Iris pigment epithelial cell (primary cell): Measurements from ENCODE around the gene RGS6.

ENCODE experiments used
- DNase-seq: peaks from one replicate; pipeline ENCODE4 v3.0.0-alpha.2; 2011; ENCODE audit warnings: low read depth

The RGS6 gene

DNA sequence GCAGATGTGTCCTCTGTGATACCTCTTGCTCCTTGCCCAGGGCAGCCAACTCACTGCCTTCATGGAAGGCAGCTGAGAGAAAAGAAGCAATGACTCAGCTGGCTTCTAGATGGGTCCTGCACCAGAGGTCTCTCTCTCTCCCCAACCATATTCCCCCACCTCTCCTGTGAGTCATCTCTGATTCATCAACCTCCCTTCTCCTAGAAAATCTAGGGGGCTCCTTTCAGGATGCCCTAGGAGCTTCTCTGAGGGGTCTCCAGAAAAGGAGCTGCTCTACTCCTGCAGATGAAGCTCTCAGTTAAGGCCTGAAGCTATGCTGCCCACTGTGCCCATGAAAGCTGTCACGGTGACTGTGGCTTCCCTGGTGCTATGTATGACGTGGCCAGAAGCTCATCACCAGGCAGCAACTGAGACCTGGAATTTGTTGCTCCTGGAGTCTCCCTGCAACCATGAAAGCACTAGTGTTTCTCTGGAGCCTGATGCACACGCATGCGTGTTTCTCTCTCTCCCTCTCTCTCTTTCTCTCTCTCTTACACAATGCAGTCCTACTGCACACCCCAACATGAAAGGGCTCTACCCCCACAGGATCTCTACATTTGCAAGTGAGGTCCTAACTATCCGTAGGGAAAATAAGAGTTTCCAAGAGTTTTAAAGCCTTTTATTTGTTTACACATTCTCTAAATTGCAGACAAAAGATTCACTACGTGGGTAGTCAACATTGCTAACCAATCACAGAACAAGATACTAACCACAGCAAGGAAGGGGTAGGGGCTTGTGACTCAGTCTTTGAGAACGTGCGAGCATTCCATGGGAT is 676.4 kb downstream of the RGS6 start:
- DNase-seq, result peak; percentile 95

DNA sequence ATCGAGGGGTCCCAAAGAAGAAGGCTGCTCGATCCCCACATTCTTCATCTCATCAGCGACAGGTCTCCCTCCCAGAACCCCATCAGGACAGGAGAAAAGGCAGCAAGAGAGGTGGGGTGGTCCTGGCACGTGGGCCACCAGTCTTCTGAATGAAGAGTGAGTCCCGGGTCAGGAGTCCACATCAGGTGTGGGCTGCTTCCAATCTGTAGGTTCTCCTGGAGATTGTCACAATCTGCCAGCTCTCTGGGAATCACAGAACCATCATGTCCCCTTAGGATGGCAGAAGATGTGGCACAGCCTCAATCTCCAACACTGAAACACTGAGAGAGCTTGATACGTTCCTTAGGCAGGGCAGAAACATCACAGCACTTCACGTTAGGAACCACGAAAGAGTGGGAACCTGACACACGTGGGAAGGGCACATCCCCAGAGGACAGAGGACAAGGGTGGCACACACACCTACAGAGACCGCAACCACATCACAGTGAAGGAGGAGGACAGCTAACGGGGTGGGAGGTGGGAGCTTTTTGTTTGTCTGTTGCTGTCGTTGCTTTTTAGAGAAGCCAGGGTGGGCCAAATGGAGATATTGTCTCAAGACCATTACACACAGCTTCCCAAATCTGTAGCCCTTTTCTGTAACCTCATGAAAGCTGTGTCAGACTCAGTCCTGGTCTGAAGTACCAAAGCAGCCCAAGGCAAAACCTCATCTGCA is 677.1 kb downstream of the RGS6 start:
- DNase-seq, result no peak

DNA sequence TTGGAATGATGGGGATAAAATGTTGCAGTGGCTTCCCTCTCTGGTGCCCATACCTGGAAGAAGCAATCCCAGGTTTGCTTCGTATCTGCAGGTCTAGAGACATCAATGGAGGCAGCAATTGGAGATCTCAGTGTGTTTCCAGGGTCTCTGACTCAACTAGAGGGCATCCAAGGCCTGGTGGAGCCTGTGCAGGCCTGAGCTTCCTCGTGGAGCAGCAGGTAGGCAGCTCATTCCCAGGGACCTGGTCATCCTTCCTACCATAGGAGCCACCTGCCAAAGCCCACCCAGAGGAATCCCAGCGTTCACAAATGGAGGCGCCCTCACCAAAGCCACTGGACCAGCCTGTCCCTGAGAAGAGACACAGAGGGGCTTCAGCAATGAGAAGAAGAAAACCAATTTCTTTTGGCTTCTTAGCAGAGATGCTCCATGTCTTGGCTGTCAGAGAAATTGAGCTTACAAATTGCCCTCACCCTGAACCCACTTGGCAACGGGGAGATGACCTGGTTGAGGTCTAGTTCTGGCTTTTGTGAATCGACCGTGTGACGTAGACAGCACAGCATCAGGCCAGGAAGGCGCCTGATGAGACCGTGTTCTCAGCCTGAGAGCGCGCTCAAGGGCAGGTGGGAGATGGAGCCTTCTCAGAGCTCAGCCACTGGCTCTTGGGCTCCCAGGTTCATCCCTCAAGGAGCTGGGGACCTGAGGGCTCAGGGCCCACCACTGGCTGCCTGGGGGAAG is 678.0 kb downstream of the RGS6 start:
- DNase-seq, result no peak

DNA sequence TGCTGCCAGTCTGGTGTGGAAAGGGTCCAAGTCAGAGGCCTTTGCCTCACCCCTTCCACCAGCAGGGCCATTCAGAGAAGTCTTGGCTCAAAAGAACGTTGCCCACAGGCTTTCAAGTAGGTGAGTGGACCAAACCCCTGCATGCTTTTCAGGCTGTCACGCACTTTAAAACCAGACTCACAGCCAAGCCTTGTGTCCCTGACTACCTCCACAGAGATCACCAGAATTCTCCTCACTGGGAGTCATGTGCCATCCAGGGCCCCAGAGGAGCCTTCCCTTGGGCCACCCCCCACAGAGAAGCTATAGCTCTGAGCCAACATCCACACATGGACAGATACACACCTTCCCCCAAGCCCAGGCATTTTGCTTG is 678.6 kb downstream of the RGS6 start:
- DNase-seq, result no peak

DNA sequence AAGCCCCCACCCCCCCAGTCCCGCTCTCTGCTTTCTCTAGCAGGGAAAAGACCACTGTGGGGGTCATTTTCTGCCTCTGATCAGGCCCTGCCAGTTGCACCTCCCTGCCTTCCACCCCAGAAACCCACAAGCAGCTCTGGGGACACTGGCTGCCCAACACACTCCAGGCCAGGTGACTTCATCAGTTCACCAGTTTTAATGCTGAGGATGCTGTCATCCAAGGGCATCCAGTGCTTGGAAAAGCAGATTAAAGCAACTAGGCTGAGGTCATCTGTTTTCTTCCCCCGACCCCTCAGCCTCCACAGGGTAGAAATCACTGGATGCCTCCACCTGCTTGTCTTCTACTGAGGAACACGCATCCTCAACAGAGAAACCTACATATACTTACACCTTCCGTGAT is 679.3 kb downstream of the RGS6 start:
- DNase-seq, result no peak

DNA sequence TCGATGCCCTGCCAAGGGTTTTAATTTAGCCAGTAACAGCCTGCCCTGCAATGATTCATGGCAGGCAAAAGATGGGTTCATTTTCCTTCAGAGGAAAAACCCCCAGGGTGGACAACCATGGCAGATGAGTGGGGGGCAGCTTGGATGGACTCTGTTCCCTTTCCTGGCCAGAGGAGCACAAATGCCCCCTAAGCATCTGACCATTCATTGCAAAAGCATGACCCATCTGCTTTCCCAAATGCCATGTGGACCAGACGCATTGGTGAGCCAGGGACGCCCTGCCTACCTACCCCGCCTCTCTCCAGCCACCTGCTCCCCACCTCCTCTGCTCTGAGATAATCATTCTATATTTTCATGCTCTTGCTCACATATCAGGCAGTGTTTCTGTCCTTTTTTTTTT is 679.8 kb downstream of the RGS6 start:
- no peak for DNase-seq

DNA sequence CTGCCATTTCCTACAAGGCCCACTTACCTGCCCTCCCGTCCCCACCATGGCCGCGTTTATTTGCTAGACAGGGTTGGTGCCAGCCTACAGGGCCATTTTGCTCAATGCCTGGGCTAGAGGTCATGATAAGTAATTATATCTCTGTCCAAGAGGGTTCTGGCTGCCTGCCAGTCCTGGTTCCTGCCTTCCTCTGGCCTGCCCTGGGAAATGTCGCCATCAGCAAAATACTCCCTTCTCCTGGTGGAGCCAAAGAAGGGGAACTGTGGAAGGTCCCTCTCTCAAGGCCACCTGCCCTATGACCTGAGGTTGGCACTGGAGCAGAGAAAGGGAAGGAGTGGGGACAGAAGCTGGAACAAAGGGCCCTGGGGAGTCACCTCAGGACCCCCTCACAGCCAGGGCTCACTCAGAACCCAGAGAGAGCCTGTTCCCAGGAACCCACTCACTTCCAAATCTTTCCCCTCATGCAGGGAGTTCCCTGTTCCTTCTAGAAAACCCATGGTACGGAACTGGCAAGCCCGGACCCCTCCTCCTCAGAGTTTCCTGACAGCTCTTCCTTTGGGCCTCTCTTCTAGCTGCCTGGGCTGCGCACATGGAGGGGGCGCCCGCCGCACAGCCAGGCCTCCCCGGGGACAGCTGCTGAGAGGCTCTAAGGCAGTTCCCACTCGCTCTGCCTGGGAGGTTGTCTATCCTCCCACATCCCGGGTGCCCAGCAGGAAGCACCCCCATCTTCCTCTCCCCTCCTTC is 681.2 kb downstream of the RGS6 start:
- DNase-seq, result peak; percentile 20

DNA sequence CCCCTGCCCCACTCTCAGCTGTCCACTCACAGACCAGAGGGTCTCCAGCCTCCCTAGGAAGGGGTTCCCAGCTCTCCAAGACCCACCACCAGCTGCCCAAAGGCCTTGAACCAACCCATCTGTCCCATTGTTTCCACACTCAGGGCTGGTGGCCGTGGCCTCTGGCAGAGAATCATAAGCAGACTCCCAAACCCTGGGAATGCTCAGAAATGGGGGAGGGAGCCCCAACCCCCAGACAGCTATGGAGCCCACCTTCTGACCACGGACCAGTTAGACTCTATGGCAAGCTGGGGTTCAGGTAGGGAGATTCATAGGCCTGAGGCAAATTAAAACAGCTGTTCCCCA is 681.7 kb downstream of the RGS6 start:
- DNase-seq, result no peak

DNA sequence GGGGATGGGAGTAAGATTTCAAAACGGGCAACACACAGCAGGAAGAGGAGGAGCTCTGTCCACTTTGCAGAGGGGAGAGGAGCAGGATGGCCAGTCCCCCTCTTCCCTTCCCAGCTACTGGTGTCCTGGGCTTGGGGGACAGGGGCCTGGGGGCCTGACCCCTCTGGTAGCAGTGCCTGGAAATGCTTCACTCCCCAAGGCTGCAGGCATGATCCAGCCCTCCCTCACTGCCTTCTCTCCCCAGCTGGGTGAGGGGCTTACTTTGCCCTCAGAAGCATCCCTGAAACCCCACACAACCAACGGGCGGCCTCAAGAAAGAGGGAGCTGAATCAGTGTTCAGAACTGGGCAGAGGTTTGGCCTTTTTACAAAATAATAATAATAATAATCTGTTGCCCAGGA is 682.1 kb downstream of the RGS6 start:
- DNase-seq, result no peak

DNA sequence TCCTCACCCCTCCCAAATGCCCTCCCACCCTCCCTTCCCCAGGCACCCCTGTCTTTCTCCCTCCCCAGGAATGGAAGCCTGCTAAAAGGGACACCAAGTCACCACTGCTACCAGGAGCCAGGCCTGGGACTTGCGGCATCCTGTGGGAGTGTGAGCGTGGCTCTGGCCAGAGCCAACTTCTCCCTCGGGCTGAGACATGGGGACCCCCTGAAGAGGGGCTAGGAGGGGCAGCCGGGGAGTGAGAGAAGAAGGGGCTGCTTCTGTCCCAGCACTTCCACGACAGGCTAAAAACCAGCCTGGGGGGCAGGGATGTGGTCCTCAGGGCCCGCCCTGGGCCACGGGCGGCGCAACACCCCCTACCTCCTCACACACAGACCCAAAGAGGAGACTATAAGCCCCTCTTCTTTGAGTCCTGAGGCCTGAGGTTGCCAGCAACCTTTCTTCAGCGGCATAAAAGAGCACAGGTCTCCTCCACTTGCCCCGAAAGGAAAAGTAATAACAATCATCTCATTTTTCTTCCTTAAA is 682.7 kb downstream of the RGS6 start:
- no peak for DNase-seq

DNA sequence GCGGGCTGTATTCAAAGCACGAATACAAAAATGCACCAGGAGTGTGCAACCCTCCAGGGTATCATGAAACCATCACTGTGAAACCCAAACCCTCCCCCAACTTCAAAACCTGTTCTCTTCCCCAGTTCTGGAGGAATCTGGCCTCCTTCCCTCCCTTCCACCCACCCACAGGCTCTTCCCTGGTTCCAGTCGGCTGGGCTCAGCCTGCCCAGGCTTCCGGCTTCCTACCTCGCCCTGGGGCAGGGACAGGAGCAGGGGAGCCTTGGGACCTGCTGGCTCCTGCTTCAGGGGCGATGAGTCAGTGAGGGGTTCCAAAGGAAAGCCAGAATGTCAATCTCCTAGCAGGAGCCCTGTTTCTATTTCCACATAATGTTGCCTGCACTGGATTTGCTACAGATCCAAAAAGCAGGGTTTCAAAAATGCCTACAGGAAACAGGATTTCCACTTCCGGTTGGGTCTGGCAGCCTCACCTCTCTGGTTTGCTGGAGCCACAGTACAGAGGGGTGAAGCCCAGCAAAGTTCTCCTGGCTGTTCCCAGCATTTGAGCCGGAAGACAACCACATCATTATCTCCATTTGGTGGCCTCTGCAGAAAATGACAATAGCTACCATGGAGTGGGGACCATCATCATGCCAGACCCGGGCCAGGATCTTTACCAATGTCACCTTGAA is 683.4 kb downstream of the RGS6 start:
- peak; percentile 37 for DNase-seq
